HT1080 (cell line): ENCODE data around the gene CDC27. TPM values are rescaled to one million over a fixed set of nuclear protein-coding genes. Genes with fewer than 3 reads are reported as not detected.
"Not testable (repeated sequence)": the region's sequence is repeated elsewhere in the genome, so short reads cannot be mapped to it uniquely, and the experiment has no call there.

Experiments
- DNase-seq: peaks from one replicate; pipeline ENCODE4 v3.0.0-alpha.2; 2015; ENCODE audit warnings: low read depth
- total RNA-seq: library from RNA; depleted of rRNA; stranded (reverse); fragments of >200 nt; shearing (Covaris generic); gene quantifications from 2 replicates; pipeline ENCODE4 v1.2.3, GENCODE V29; 2014

Gene CDC27
- total RNA-seq, 1 experiment from 2014 or later = 132 TPM

GRCh38 chr17:47193931-47194511 lies 4.9 kb upstream of the CDC27 start:
- DNase-seq = no peak

GRCh38 chr17:47192554-47192953 lies 3.5 kb upstream of the CDC27 start:
- peak; percentile 27 for DNase-seq

GRCh38 chr17:47190770-47191169 lies 1.7 kb upstream of the CDC27 start:
- no peak for DNase-seq

GRCh38 chr17:47190243-47190642 lies 1.1 kb upstream of the CDC27 start:
- no peak for DNase-seq

- DNase-seq = no peak
Measured at GRCh38 chr17:47189732-47190237, 690 bp upstream of the CDC27 start.

- DNase-seq = peak; percentile 29
Measured at GRCh38 chr17:47188271-47188875, 722 bp downstream of the CDC27 start.

GRCh38 chr17:47184681-47185080 lies 4.4 kb downstream of the CDC27 start:
- DNase-seq = no peak

GRCh38 chr17:47180988-47181387 lies 8.1 kb downstream of the CDC27 start:
- not testable (repeated sequence) for DNase-seq

- DNase-seq = no peak
Measured at GRCh38 chr17:47180337-47180736, 8.8 kb downstream of the CDC27 start.

- DNase-seq = no peak
Measured at GRCh38 chr17:47179141-47179540, 10.0 kb downstream of the CDC27 start.

- DNase-seq = no peak
Measured at GRCh38 chr17:47177261-47177660, 11.8 kb downstream of the CDC27 start.

GRCh38 chr17:47176389-47176826 lies 12.7 kb downstream of the CDC27 start:
- peak; percentile 6 for DNase-seq

GRCh38 chr17:47174823-47175222 lies 14.3 kb downstream of the CDC27 start:
- DNase-seq = not testable (repeated sequence)

- no peak for DNase-seq
Measured at GRCh38 chr17:47172696-47173565, 16.2 kb downstream of the CDC27 start.

- DNase-seq = no peak
Measured at GRCh38 chr17:47170710-47171109, 18.4 kb downstream of the CDC27 start.

GRCh38 chr17:47168896-47169295 lies 20.2 kb downstream of the CDC27 start:
- DNase-seq = not testable (repeated sequence)

GRCh38 chr17:47166854-47167253 lies 22.2 kb downstream of the CDC27 start:
- DNase-seq = not testable (repeated sequence)

- DNase-seq = no peak
Measured at GRCh38 chr17:47165137-47165536, 24.0 kb downstream of the CDC27 start.

- no peak for DNase-seq
Measured at GRCh38 chr17:47164263-47164662, 24.8 kb downstream of the CDC27 start.

GRCh38 chr17:47162013-47162622 lies 27.0 kb downstream of the CDC27 start:
- DNase-seq = no peak

GRCh38 chr17:47159315-47159714 lies 29.8 kb downstream of the CDC27 start:
- no peak for DNase-seq

- no peak for DNase-seq
Measured at GRCh38 chr17:47145351-47145750, 43.7 kb downstream of the CDC27 start.
